Endothelial cell of umbilical vein (primary cell): ENCODE data around the gene CMIP. TPM values are rescaled to one million over a fixed set of nuclear protein-coding genes. Genes with fewer than 3 reads are reported as not detected.

Experiments used
- BruUV-seq: library from RNA; stranded (reverse); fragments of 400-500 nt; replicated peaks from 2 replicates; lab custom pipeline; 2021; lab: Mats Ljungman, UMichigan
- CTCF ChIA-PET: fragments of 300-600, 350-600 bp; sonication (Branson Sonifier 250); formaldehyde crosslinking; loops from one replicate; lab custom pipeline; 2021; ENCODE audit warnings: antibody characterized with exemption, inconsistent platforms; lab: Charles Lee
- POLR2A ChIA-PET: fragments of 300-600, 350-600 bp; sonication (Branson Sonifier 250); formaldehyde crosslinking; loops from one replicate; lab custom pipeline; 2021; ENCODE audit warnings: antibody characterized with exemption, inconsistent platforms; lab: Charles Lee
- DNase-seq: peaks from one replicate; pipeline ENCODE4 v3.0.0-alpha.2; 2011; ENCODE audit warnings: low read depth, low spot score
- FAIRE-seq: peaks from 2 replicates; lab custom pipeline; 2011; peaks lifted over from hg19 to GRCh38; lab: Jason Lieb, UNC
- H2AFZ ChIP-seq: 2 replicates; pipeline ENCODE4 v1.6.0; 2012; ENCODE audit warnings: low read depth, low read length, control low read depth, inconsistent platforms
- H3K27ac ChIP-seq: 2 replicates; pipeline ENCODE4 v1.5.1; 2011; ENCODE audit warnings: low read depth, mild to moderate bottlenecking, control low read depth, low read length, moderate library complexity; ENCODE audit not compliant: insufficient read depth
- H3K27me3 ChIP-seq, 2 experiments: 2 replicates each; pipeline versions ENCODE4 v1.6.0 to v1.6.1; 2011; ENCODE audit warnings: low read length in 2 of 2, mixed read lengths in 1 of 2; ENCODE audit not compliant: control insufficient read depth in 2 of 2, insufficient read depth in 2 of 2
- H3K36me3 ChIP-seq, 2 experiments: 2 replicates in 1 of 2; 3 replicates in 1 of 2; pipeline ENCODE4 v1.5.1; 2011; ENCODE audit warnings: low read length in 2 of 2, mild to moderate bottlenecking in 1 of 2, moderate library complexity in 1 of 2; ENCODE audit not compliant: control insufficient read depth in 2 of 2, insufficient read depth in 2 of 2; ENCODE audit errors: extremely low read depth in 1 of 2
- H3K4me1 ChIP-seq: 3 replicates; pipeline ENCODE4 v1.5.1; 2011; ENCODE audit warnings: mild to moderate bottlenecking, low read length; ENCODE audit not compliant: control insufficient read depth, insufficient read depth; ENCODE audit errors: extremely low read depth
- H3K4me2 ChIP-seq: 2 replicates; pipeline ENCODE4 v1.6.1; 2011; ENCODE audit warnings: low read length, control low read depth, mixed read lengths; ENCODE audit not compliant: insufficient read depth
- H3K4me3 ChIP-seq, 3 experiments: fragments of 200-600 bp in 1 of 3; sonication (generic), shearing (Covaris generic) in 1 of 3; replicated peaks in 1 of 3; 2 replicates each; pipeline ENCODE4 v1.5.1; 2011 to 2016; ENCODE audit warnings: control low read depth in 3 of 3, low read length in 3 of 3, mild to moderate bottlenecking in 2 of 3, inconsistent platforms in 1 of 3, low read depth in 1 of 3, moderate library complexity in 1 of 3; ENCODE audit not compliant: insufficient read depth in 1 of 3
- H3K79me2 ChIP-seq: 2 replicates; pipeline ENCODE4 v1.6.0; 2012; ENCODE audit warnings: low read length, inconsistent platforms; ENCODE audit not compliant: control insufficient read depth, insufficient read depth
- H3K9ac ChIP-seq: replicated peaks from 2 replicates; pipeline ENCODE3; 2011; ENCODE audit warnings: low read length, control low read depth; ENCODE audit not compliant: insufficient read depth; ENCODE audit errors: extremely low read depth
- H3K9me1 ChIP-seq: replicated peaks from 3 replicates; pipeline ENCODE4 v1.6.0; 2011; ENCODE audit warnings: mild to moderate bottlenecking, low read length; ENCODE audit not compliant: control insufficient read depth, insufficient read depth; ENCODE audit errors: extremely low read depth
- H3K9me3 ChIP-seq: replicated peaks from 2 replicates; pipeline ENCODE4 v1.5.1; 2012; ENCODE audit warnings: low read length, inconsistent platforms; ENCODE audit not compliant: control insufficient read depth, insufficient read depth
- H4K20me1 ChIP-seq: replicated peaks from 2 replicates; pipeline ENCODE3; 2011; ENCODE audit warnings: mild to moderate bottlenecking, low read length; ENCODE audit not compliant: control insufficient read depth, insufficient read depth; ENCODE audit errors: extremely low read depth
- EZH2 ChIP-seq: IDR thresholded peaks from 2 replicates; pipeline ENCODE4 v1.6.1; 2012; ENCODE audit warnings: borderline replicate concordance, low read depth, mild to moderate bottlenecking, moderate library complexity, low read length, inconsistent platforms; ENCODE audit not compliant: severe bottlenecking
- FOS ChIP-seq: IDR thresholded peaks from 2 replicates; pipeline ENCODE4 v1.6.1; 2011; ENCODE audit warnings: mild to moderate bottlenecking, low read length, moderate library complexity, borderline replicate concordance; ENCODE audit not compliant: insufficient read depth
- GATA2 ChIP-seq: IDR thresholded peaks from 2 replicates; pipeline ENCODE4 v1.7.0; 2011; ENCODE audit warnings: low read depth, mild to moderate bottlenecking, moderate library complexity, mixed read lengths, low read length; ENCODE audit not compliant: insufficient read length, insufficient read depth
- JUN ChIP-seq: IDR thresholded peaks from 2 replicates; pipeline ENCODE4 v1.6.1; 2011; ENCODE audit warnings: borderline replicate concordance, low read depth; ENCODE audit not compliant: insufficient read length, insufficient read depth
- MYC ChIP-seq: IDR thresholded peaks from one replicate; pipeline ENCODE4 v1.6.1; 2011; ENCODE audit warnings: mild to moderate bottlenecking, low read depth, low read length
- POLR2A ChIP-seq: IDR thresholded peaks from 2 replicates; pipeline ENCODE4 v1.6.1; 2012; ENCODE audit warnings: low read depth, mild to moderate bottlenecking, control low read depth, low read length
- POLR2AphosphoS5 ChIP-seq: IDR thresholded peaks from 2 replicates; pipeline ENCODE4 v1.6.1; 2012; ENCODE audit warnings: low read depth, mild to moderate bottlenecking, control low read depth, low read length, moderate library complexity; ENCODE audit not compliant: insufficient read depth
- dilution Hi-C: fragments of 300-500 bp; cut with MboI; formaldehyde crosslinking; loops from one replicate; pipeline ENCODE4 v1.15.0; 2019; ENCODE audit warnings: low sequenced_read_pairs; ENCODE audit not compliant: extremely low pct_ligation_motif_present
- intact Hi-C: fragments of 100-400 bp; cut with micrococcal nuclease; formaldehyde crosslinking; loops from one replicate; pipeline ENCODE4 v1.10.0; 2022
- polyA plus RNA-seq, 4 experiments: library from polyadenylated mRNA; depleted of rRNA in 3 of 4; stranded (reverse) in 3 of 4; unstranded in 1 of 4; fragments of >200 nt; gene quantifications; 2 replicates each; pipeline versions ENCODE4 v1.2.1 to v1.2.3, GENCODE V29; 2011 to 2012; ENCODE audit warnings: missing spikeins in 1 of 4
- total RNA-seq: library from RNA; stranded (reverse); gene quantifications from 2 replicates; pipeline ENCODE4 v1.2.3, GENCODE V29; 2021
- TF ChIP-seq, protein P1 (sequence below): IDR thresholded peaks from 2 replicates; pipeline ENCODE4 v1.6.1; 2011; ENCODE audit not compliant: insufficient read depth, insufficient read length
- TF ChIP-seq, protein P2 (sequence below), 2 donors: IDR thresholded peaks; 1 replicate in 1 of 2; 2 replicates in 1 of 2; pipeline ENCODE4 v1.5.1; 2011; ENCODE audit warnings: low read length in 2 of 2, mild to moderate bottlenecking in 2 of 2, moderate library complexity in 2 of 2, control low read depth in 1 of 2, inconsistent platforms in 1 of 2, low read depth in 1 of 2; ENCODE audit not compliant: insufficient read depth in 1 of 2; ENCODE audit errors: extremely low read depth in 1 of 2

The CMIP gene
- total and polyA plus RNA-seq, 2 donors (not counting 3 experiments of a cell fraction or from before 2014, with no cell fraction given) = 29.0 to 101 TPM

DNA sequence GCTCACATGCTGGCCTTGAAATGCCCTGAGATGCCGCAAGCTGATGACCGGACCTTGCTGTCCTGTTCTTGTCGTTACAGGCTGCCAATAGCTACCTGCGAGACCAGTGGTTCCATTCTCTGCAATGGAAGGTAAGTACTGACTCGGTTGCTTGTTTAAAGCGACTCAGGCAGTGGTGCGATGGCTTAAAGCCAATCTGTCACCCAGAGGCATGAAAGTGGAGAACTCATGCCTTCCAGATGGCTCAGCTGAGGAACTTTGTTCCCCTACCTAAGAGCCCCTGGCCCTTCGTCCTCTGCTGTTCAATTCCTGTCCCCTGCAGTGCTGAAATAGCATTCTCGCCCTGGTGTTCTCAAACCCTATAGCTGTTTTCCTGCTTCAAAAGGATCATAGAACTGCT lies 176.2 kb downstream of the CMIP start:
- BruUV-seq = no TSS peak
- intact Hi-C loops = loop anchor here (10.0 kb wide), 1 partner anchor 254 kb away; no protein-coding TSS in a partner anchor
- no peak overlapping the region for H3K27ac ChIP-seq
- ChIA-PET CTCF (interaction anchor here (1.5 to 6.4 kb wide), 6 partner anchors 9 to 255 kb away, joined by 3 to 85 read pairs (median 9); no protein-coding TSS in a partner anchor), POLR2A (no interaction called here)
- dilution Hi-C loops = no loop called here
- peaks cover 29% of the 10 kb centered on the region for H3K4me1 ChIP-seq
- H3K4me2 ChIP-seq = no peak overlapping the region
- no peaks in the 10 kb centered on the region for H3K9me3 ChIP-seq
- TF ChIP-seq EZH2 (no peak), MYC (no peak), POLR2AphosphoS5 (no peak), POLR2A (no peak), JUN (no peak), GATA2 (no peak), FOS (no peak)
- TF ChIP-seq, protein P1, sequence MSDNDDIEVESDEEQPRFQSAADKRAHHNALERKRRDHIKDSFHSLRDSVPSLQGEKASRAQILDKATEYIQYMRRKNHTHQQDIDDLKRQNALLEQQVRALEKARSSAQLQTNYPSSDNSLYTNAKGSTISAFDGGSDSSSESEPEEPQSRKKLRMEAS = no peak
- TF ChIP-seq, protein P2, sequence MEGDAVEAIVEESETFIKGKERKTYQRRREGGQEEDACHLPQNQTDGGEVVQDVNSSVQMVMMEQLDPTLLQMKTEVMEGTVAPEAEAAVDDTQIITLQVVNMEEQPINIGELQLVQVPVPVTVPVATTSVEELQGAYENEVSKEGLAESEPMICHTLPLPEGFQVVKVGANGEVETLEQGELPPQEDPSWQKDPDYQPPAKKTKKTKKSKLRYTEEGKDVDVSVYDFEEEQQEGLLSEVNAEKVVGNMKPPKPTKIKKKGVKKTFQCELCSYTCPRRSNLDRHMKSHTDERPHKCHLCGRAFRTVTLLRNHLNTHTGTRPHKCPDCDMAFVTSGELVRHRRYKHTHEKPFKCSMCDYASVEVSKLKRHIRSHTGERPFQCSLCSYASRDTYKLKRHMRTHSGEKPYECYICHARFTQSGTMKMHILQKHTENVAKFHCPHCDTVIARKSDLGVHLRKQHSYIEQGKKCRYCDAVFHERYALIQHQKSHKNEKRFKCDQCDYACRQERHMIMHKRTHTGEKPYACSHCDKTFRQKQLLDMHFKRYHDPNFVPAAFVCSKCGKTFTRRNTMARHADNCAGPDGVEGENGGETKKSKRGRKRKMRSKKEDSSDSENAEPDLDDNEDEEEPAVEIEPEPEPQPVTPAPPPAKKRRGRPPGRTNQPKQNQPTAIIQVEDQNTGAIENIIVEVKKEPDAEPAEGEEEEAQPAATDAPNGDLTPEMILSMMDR (IDR thresholded peaks at IDR 0.05; ENCODE audit: extremely low read depth in 1 of 2, insufficient read depth in 1 of 2, low read depth in 1 of 2, low read length in 2 of 2) = no peak
- DNase-seq (no peak), FAIRE-seq (no peak)
- H3K9ac ChIP-seq = no peak overlapping the region
- H2AFZ ChIP-seq = no peak overlapping the region
- H4K20me1 ChIP-seq = no peaks in the 10 kb centered on the region
- H3K36me3 ChIP-seq = peaks cover 5 to 22% of the 10 kb centered on the region in 2 experiments
- no peak overlapping the region for H3K4me3 ChIP-seq
- H3K79me2 ChIP-seq = no peaks in the 10 kb centered on the region
- no peaks in the 10 kb centered on the region for H3K27me3 ChIP-seq
- no peaks in the 10 kb centered on the region for H3K9me1 ChIP-seq
